ENCODE data around the gene ZC3H14.
A peak's percentile ranks its signal among the peaks of the same experiment; 100 is the strongest.

ZC3H14 gene

DNA sequence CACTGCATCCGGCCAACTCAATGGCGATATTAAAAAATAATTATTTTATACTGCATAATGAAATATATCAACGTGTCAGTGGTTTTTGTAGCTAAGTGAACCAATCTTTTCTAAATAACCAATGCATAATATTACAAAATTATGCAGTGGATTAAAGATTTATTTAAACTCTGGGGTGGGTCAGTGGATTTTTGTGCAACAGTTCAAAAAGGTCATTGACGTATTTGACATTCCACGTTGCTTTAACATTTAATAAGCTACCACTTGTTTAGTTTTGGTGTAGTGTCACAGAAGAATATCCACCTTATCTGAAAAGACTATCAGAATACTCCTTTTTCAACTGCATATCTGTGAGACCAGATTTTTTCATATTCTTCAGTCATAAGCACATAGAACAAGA, 2.6 kb downstream of the ZC3H14 start:
- H3K4me1 Mint-ChIP-seq (ENCODE audit: low read depth), result peaks cover 32% of the 10 kb centered on the region
- peaks cover 46% of the 10 kb centered on the region for H3K36me3 Mint-ChIP-seq (ENCODE audit: low read depth)
- H3K4me3 Mint-ChIP-seq, result no peak overlapping the region
- H3K27ac Mint-ChIP-seq, result no peak overlapping the region
- peaks cover 4% of the 10 kb centered on the region for H3K9me3 Mint-ChIP-seq
- peaks cover 10% of the 10 kb centered on the region for H3K27me3 Mint-ChIP-seq

DNA sequence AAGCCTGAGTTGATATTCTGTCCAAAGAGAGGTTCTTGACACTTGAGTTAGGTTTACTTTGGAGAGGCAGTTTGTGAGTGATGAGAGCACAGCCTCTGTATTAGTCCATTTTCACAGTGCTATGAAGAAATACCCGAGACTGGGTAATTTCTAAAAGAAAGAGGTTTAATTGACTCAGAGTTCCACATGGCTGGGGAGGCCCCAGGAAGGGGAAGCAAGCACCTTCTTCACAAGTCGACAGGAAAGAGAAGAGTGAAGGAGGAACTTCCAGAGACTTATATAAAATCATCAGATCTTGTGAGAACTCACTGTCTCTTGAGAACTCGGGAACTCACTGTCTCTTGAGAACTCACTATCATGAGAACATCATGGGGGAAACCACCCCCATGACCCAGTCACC, 5.4 kb downstream of the ZC3H14 start:
- Mint-ChIP-seq H3K4me3 (no peak overlapping the region), H3K4me1 (ENCODE audit: low read depth) (peaks cover 21% of the 10 kb centered on the region), H3K9me3 (peaks cover 4% of the 10 kb centered on the region), H3K27ac (no peak overlapping the region), H3K27me3 (no peaks in the 10 kb centered on the region), H3K36me3 (ENCODE audit: low read depth) (peaks cover 66% of the 10 kb centered on the region)

DNA sequence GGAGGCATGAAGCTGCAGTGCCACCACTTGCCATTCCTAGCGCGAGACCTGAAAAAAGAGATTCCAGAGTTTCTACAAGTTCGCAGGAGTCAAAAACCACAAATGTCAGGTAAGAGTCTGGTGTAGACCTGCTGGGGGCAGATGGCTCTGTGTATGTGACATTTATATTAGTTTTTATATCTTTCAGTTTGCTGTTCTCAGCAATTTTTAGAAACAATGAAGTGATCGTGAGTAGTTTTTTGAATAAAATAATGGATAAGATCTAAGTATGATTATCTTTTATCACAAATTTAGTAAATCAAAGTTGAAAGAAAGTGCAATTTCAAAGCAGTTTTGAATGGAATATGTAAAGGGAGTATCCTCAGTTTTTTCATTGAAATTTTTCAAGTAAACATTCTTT, 9.3 kb downstream of the ZC3H14 start:
- Mint-ChIP-seq H3K4me1 (ENCODE audit: low read depth) (peaks cover 5% of the 10 kb centered on the region), H3K27me3 (no peaks in the 10 kb centered on the region), H3K9me3 (peaks cover 4% of the 10 kb centered on the region), H3K4me3 (no peak overlapping the region), H3K27ac (no peak overlapping the region), H3K36me3 (ENCODE audit: low read depth) (peaks cover 85% of the 10 kb centered on the region)

DNA sequence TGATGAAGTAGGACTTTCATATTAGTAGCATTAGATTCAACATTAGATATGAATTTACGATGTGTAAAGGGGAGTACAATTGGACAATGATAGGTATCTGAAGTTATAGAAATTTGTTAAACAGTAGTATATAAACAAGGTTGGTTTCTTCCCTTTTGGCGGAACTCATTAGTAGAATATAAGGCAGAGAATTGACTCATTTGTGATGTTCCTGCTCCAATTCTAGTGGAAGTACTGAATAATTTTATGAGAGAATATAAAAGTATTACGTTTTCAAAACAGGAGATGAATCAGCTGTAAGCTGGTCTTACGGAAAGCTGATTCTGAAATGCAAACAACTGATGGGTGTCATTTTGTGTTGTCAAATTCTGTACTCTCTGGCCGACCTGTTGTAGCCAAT, 13.4 kb downstream of the ZC3H14 start:
- H3K27ac Mint-ChIP-seq, result no peak overlapping the region
- peaks cover 83% of the 10 kb centered on the region for H3K36me3 Mint-ChIP-seq (ENCODE audit: low read depth)
- no peaks in the 10 kb centered on the region for H3K27me3 Mint-ChIP-seq
- no peaks in the 10 kb centered on the region for H3K9me3 Mint-ChIP-seq
- no peak overlapping the region for H3K4me3 Mint-ChIP-seq
- H3K4me1 Mint-ChIP-seq (ENCODE audit: low read depth), result no peaks in the 10 kb centered on the region

DNA sequence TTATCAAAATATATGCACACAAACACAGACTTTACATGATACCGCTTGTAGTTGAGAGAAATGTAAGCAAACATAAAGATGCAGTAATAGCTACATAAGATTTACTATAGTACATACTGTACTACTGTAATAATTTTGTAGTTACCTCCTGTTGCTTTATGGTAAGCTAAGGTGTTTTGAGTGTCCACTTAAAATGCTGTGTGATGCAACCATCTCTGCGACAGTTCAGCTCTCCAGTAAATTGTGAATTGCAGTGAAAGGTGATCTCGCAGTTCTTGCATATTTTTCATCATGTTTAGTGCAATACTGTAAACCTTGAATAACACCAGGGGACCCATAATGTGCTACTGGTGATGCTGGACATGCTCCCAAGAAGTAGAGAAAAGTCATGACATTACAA, 21.6 kb downstream of the ZC3H14 start:
- H3K27ac Mint-ChIP-seq, result no peak overlapping the region
- H3K4me3 Mint-ChIP-seq, result no peak overlapping the region
- no peaks in the 10 kb centered on the region for H3K4me1 Mint-ChIP-seq (ENCODE audit: low read depth)
- peaks cover 79% of the 10 kb centered on the region for H3K36me3 Mint-ChIP-seq (ENCODE audit: low read depth)
- H3K9me3 Mint-ChIP-seq, result no peaks in the 10 kb centered on the region
- H3K27me3 Mint-ChIP-seq, result no peaks in the 10 kb centered on the region

- Mint-ChIP-seq H3K27ac (no peak overlapping the region), H3K36me3 (ENCODE audit: low read depth) (peaks cover 80% of the 10 kb centered on the region), H3K4me1 (ENCODE audit: low read depth) (no peaks in the 10 kb centered on the region), H3K9me3 (no peaks in the 10 kb centered on the region), H3K27me3 (no peaks in the 10 kb centered on the region), H3K4me3 (no peak overlapping the region)
Measured at GRCh38 chr14:88588081-88588480, 25.2 kb downstream of the ZC3H14 start.

- H3K36me3 Mint-ChIP-seq (ENCODE audit: low read depth), result peaks cover 84% of the 10 kb centered on the region
Measured at GRCh38 chr14:88590173-88590572, 27.3 kb downstream of the ZC3H14 start.

DNA sequence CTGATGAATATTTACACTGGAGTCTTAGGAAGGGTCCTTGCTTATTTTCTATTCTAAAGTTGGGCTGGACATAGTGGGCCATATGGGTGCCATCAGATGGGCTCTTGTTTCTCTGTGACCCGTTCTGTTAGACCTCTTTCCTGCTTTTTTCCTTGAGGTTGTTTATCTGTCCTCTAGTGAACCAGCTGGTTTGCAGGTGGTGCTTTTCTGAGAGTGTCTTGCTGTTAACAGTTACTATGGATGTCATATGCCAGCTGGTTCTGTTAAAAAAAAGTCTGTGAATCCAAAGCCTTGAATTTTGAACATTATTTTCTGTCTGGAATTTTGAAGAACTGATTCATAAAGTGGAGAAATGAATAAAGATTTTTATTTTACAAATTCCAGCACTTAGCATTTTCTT, 29.2 kb downstream of the ZC3H14 start:
- no peak overlapping the region for H3K4me3 Mint-ChIP-seq
- H3K4me1 Mint-ChIP-seq (ENCODE audit: low read depth), result no peaks in the 10 kb centered on the region
- H3K36me3 Mint-ChIP-seq (ENCODE audit: low read depth), result peaks cover 82% of the 10 kb centered on the region
- no peaks in the 10 kb centered on the region for H3K27me3 Mint-ChIP-seq
- no peaks in the 10 kb centered on the region for H3K9me3 Mint-ChIP-seq
- no peak overlapping the region for H3K27ac Mint-ChIP-seq

More at GRCh38 chr14:88590173-88590572, 27.3 kb downstream of the ZC3H14 start:
- Mint-ChIP-seq H3K27me3 (no peaks in the 10 kb centered on the region), H3K4me1 (ENCODE audit: low read depth) (no peaks in the 10 kb centered on the region), H3K4me3 (no peak overlapping the region), H3K9me3 (no peaks in the 10 kb centered on the region), H3K27ac (no peak overlapping the region)

GRCh38 chr14:88597038-88597437, 34.2 kb downstream of the ZC3H14 start:
- Mint-ChIP-seq H3K36me3 (ENCODE audit: low read depth) (peaks cover 82% of the 10 kb centered on the region), H3K27ac (no peak overlapping the region), H3K4me1 (ENCODE audit: low read depth) (peaks cover 36% of the 10 kb centered on the region), H3K27me3 (no peaks in the 10 kb centered on the region), H3K4me3 (no peak overlapping the region), H3K9me3 (no peaks in the 10 kb centered on the region)

DNA sequence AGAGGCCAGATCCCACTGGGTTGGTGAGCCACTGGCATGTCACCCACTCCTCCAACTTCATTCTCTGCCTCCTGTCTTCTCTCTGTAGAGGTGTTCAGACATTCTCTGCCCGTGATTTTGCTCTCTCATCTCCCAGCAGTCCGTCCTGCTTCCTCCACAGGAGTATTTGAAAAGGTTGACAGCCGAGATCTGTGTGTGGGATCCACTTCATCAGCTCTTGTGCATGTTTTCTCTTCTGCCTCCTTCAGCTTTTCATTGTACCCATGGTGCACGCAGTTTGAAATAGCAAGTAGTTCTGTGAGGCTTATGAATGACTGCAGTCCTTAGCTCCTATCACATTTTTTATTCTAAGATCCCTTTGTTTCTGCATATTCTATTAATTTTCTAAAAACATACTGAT, 34.8 kb downstream of the ZC3H14 start:
- Mint-ChIP-seq H3K9me3 (no peaks in the 10 kb centered on the region), H3K4me3 (no peak overlapping the region), H3K36me3 (ENCODE audit: low read depth) (peaks cover 85% of the 10 kb centered on the region), H3K4me1 (ENCODE audit: low read depth) (peaks cover 36% of the 10 kb centered on the region), H3K27ac (peak overlapping the region; percentile 65), H3K27me3 (no peaks in the 10 kb centered on the region)

- no peak overlapping the region for H3K4me3 Mint-ChIP-seq
- peaks cover 85% of the 10 kb centered on the region for H3K36me3 Mint-ChIP-seq (ENCODE audit: low read depth)
- H3K27ac Mint-ChIP-seq, result peak overlapping the region; percentile 65
- H3K4me1 Mint-ChIP-seq (ENCODE audit: low read depth), result peaks cover 36% of the 10 kb centered on the region
- no peaks in the 10 kb centered on the region for H3K9me3 Mint-ChIP-seq
- H3K27me3 Mint-ChIP-seq, result no peaks in the 10 kb centered on the region
Measured at GRCh38 chr14:88598097-88598675, 35.3 kb downstream of the ZC3H14 start.

- H3K4me3 Mint-ChIP-seq, result peak overlapping the region; percentile 54
- no peaks in the 10 kb centered on the region for H3K27me3 Mint-ChIP-seq
- no peaks in the 10 kb centered on the region for H3K9me3 Mint-ChIP-seq
- peaks cover 86% of the 10 kb centered on the region for H3K36me3 Mint-ChIP-seq (ENCODE audit: low read depth)
- H3K27ac Mint-ChIP-seq, result peak overlapping the region; percentile 88
- H3K4me1 Mint-ChIP-seq (ENCODE audit: low read depth), result peaks cover 36% of the 10 kb centered on the region
Measured at GRCh38 chr14:88599326-88599725, 36.5 kb downstream of the ZC3H14 start.

- peak overlapping the region; percentile 54 for H3K4me3 Mint-ChIP-seq
- H3K27ac Mint-ChIP-seq, result peak overlapping the region; percentile 88
Measured at GRCh38 chr14:88599761-88600439, 37.1 kb downstream of the ZC3H14 start.

GRCh38 chr14:88604212-88604611, 41.4 kb downstream of the ZC3H14 start:
- H3K27ac Mint-ChIP-seq, result no peak overlapping the region
- no peaks in the 10 kb centered on the region for H3K27me3 Mint-ChIP-seq
- peaks cover 18% of the 10 kb centered on the region for H3K4me1 Mint-ChIP-seq (ENCODE audit: low read depth)
- peaks cover 80% of the 10 kb centered on the region for H3K36me3 Mint-ChIP-seq (ENCODE audit: low read depth)
- no peaks in the 10 kb centered on the region for H3K9me3 Mint-ChIP-seq
- no peak overlapping the region for H3K4me3 Mint-ChIP-seq

More at GRCh38 chr14:88599761-88600439, 37.1 kb downstream of the ZC3H14 start:
- Mint-ChIP-seq H3K27me3 (no peaks in the 10 kb centered on the region), H3K36me3 (ENCODE audit: low read depth) (peaks cover 81% of the 10 kb centered on the region), H3K9me3 (no peaks in the 10 kb centered on the region), H3K4me1 (ENCODE audit: low read depth) (peaks cover 36% of the 10 kb centered on the region)

- Mint-ChIP-seq H3K27me3 (no peaks in the 10 kb centered on the region), H3K9me3 (no peaks in the 10 kb centered on the region), H3K27ac (no peak overlapping the region), H3K4me3 (no peak overlapping the region), H3K4me1 (ENCODE audit: low read depth) (peaks cover 4% of the 10 kb centered on the region), H3K36me3 (ENCODE audit: low read depth) (peaks cover 84% of the 10 kb centered on the region)
Measured at GRCh38 chr14:88605594-88605993, 42.8 kb downstream of the ZC3H14 start.

GRCh38 chr14:88607829-88608228, 45.0 kb downstream of the ZC3H14 start:
- Mint-ChIP-seq H3K27me3 (no peaks in the 10 kb centered on the region), H3K4me3 (no peak overlapping the region)

More at GRCh38 chr14:88607829-88608228, 45.0 kb downstream of the ZC3H14 start:
- peaks cover 3% of the 10 kb centered on the region for H3K4me1 Mint-ChIP-seq (ENCODE audit: low read depth)
- no peak overlapping the region for H3K27ac Mint-ChIP-seq
- H3K9me3 Mint-ChIP-seq, result no peaks in the 10 kb centered on the region
- peaks cover 82% of the 10 kb centered on the region for H3K36me3 Mint-ChIP-seq (ENCODE audit: low read depth)
